ENCODE measurements around the gene CD200R1L.

- no peak for TF ChIP-seq EP300 (IDR thresholded peaks at IDR 0.05; ENCODE audit: low read depth in 2 of 2, low read length in 2 of 2)
- no peak for TF ChIP-seq EP300 (CRISPR knock-in tag; IDR thresholded peaks at IDR 0.05; ENCODE audit: borderline replicate concordance)
- TF ChIP-seq CREB1 (IDR thresholded peaks at IDR 0.05) = no peak
- TF ChIP-seq CREB1 (CRISPR knock-in tag; IDR thresholded peaks at IDR 0.05) = no peak
- TF ChIP-seq ZNF121 (CRISPR knock-in tag; IDR thresholded peaks at IDR 0.05) = no peak
- TF ChIP-seq, protein P1, sequence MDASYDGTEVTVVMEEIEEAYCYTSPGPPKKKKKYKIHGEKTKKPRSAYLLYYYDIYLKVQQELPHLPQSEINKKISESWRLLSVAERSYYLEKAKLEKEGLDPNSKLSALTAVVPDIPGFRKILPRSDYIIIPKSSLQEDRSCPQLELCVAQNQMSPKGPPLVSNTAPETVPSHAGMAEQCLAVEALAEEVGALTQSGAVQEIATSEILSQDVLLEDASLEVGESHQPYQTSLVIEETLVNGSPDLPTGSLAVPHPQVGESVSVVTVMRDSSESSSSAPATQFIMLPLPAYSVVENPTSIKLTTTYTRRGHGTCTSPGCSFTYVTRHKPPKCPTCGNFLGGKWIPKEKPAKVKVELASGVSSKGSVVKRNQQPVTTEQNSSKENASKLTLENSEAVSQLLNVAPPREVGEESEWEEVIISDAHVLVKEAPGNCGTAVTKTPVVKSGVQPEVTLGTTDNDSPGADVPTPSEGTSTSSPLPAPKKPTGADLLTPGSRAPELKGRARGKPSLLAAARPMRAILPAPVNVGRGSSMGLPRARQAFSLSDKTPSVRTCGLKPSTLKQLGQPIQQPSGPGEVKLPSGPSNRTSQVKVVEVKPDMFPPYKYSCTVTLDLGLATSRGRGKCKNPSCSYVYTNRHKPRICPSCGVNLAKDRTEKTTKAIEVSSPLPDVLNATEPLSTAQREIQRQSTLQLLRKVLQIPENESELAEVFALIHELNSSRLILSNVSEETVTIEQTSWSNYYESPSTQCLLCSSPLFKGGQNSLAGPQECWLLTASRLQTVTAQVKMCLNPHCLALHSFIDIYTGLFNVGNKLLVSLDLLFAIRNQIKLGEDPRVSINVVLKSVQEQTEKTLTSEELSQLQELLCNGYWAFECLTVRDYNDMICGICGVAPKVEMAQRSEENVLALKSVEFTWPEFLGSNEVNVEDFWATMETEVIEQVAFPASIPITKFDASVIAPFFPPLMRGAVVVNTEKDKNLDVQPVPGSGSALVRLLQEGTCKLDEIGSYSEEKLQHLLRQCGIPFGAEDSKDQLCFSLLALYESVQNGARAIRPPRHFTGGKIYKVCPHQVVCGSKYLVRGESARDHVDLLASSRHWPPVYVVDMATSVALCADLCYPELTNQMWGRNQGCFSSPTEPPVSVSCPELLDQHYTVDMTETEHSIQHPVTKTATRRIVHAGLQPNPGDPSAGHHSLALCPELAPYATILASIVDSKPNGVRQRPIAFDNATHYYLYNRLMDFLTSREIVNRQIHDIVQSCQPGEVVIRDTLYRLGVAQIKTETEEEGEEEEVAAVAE (CRISPR knock-in tag; IDR thresholded peaks at IDR 0.05; ENCODE audit: borderline replicate concordance) = no peak
- TF ChIP-seq ATF3 (CRISPR knock-in tag; IDR thresholded peaks at IDR 0.05) = no peak
- no peak for TF ChIP-seq CTCF (CRISPR knock-in tag; IDR thresholded peaks at IDR 0.05)
- no peak for TF ChIP-seq CERS6 (CRISPR knock-in tag; IDR thresholded peaks at IDR 0.05)
- TF ChIP-seq ZNF501 (CRISPR knock-in tag; IDR thresholded peaks at IDR 0.05) = no peak
- no peak for TF ChIP-seq FOXJ3 (CRISPR knock-in tag; IDR thresholded peaks at IDR 0.05; ENCODE audit: borderline replicate concordance)
- no peak for TF ChIP-seq ZNF724P (CRISPR knock-in tag; IDR thresholded peaks at IDR 0.05; ENCODE audit: borderline replicate concordance)
- no peak for TF ChIP-seq TAF1 (CRISPR knock-in tag; IDR thresholded peaks at IDR 0.05)
- TF ChIP-seq FOXK1 (CRISPR knock-in tag; IDR thresholded peaks at IDR 0.05; ENCODE audit: borderline replicate concordance, low read depth) = no peak
- no peak for TF ChIP-seq U2AF2 (IDR thresholded peaks at IDR 0.05; ENCODE audit: low read depth, low read length)
Measured at GRCh38 chr3:112803467-112803866, 43.2 kb downstream of the CD200R1L start.
